HG03196 (cell line): ENCODE measurements around the gene THOC6.

Experiments used
- ATAC-seq: cut with Tn5 transposase; IDR thresholded peaks from one replicate; pipeline ENCODE4 v1.9.1; 2021; ENCODE audit not compliant: unreplicated experiment

The THOC6 gene

DNA sequence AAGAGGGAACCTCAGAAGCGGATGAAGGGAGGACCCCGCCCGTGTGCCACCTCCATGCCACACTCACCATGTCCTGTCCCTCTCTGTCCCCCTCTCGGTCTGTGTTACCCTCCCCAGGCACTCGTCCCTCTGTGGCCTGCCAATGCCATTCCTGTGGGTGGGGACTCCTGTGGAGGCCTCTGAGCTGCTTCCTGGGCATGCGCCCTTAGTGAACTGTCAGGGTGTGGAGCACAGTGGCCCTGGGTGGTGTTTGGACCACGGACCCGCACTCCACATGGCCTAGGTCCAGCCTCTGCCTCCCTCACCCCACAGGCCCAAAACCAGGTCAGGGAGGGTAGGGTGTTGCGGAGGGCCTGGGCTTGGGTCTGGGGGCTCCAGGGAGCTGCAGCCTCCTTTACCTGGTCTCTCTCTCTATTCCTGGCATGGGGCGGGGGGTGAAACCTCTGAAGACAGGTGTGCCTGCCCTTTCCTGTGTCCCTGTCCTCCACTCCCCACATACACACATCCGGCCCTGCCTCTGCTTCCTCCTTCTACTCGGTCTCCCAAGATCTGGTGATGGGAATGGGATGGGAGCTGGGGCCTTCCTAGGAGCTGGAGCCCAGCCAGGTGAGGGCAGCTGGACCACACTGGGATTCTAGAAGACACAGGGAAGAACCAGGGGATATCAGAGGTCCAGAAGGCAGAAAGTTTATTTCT, 32.1 kb upstream of the THOC6 start:
- ATAC-seq = no peak

GRCh38 chr16:2992383-2993081, 31.3 kb upstream of the THOC6 start:
- no peak for ATAC-seq

- no peak for ATAC-seq
Observed at GRCh38 chr16:2996298-2996697, 27.5 kb upstream of the THOC6 start.

DNA sequence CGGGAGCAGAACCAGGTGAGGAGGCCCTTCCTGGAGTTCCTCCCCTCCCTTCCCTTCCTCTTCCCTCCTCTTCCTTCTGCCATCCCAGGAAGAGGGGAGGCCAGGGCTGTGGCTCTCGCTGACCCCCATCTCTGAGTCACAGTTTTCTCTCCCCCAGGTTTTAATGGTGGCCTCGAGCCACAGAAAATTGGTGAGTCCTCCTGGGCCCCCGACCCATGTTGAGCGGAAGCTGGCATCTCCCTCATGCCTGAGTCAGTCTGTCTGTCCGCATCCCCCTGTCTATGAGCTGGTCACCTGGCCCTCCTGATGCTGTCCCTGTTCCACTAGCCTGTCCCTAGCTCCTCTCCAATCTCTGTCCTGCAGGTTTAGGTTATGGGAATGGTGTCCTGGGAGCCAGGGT, 23.9 kb upstream of the THOC6 start:
- ATAC-seq = no peak

- ATAC-seq = no peak
Observed at GRCh38 chr16:3000540-3000939, 23.3 kb upstream of the THOC6 start.

DNA sequence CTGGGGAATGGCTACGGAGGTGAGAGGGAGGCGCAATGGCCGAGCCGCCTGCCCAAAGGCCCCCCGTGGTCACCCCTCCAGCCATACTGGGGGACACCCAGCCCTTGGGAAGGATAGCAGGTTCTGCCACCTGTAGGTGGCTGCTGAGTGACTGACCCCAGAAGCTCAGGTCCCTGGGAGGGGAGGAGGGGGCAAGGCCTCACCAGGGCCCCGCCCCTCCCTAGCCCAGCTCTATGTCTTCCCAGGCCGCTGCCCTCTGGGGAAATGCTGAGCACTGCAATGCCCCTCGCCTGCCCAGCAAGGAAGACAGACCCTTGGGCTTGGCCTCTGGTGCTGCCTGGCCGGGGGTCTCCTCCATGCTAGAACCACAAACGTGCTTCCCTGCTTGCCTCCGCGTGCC, 22.5 kb upstream of the THOC6 start:
- ATAC-seq = no peak

DNA sequence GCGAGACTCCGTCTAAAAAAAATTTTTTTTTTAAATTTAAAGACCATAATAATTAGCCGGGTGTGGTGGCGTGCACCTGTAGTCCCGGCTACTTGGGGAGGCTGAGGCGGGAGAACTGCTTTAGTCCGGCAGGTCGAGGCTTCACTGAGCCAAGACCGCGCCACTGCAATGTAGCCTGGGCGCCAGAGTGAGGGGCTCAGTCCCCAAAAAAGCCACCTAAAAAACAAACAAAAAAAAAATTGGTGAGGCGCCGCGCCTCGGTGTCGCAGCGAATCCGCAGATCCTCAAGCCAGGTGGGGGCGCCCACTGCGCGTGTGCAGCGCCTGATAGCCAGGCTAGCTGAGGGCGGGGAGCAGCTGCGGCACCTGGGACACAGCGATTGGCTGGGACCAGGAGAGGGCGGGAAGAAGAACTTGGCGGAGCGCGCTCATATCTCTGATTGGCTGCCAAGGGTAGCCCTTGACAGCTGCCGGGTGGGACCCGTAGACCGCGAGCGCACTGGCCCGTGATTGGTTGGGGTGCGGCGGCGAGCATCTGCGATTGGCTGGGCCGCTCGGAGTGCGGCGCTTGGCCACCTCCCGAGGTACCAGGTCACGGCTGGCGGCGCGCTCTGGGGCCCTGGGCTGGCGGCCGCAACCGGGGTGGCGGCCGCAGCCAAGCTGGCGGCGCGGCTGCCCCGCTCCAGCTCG, 20.1 kb upstream of the THOC6 start:
- ATAC-seq = peak; percentile 87

GRCh38 chr16:3004319-3004718, 19.5 kb upstream of the THOC6 start:
- ATAC-seq = peak; percentile 9

DNA sequence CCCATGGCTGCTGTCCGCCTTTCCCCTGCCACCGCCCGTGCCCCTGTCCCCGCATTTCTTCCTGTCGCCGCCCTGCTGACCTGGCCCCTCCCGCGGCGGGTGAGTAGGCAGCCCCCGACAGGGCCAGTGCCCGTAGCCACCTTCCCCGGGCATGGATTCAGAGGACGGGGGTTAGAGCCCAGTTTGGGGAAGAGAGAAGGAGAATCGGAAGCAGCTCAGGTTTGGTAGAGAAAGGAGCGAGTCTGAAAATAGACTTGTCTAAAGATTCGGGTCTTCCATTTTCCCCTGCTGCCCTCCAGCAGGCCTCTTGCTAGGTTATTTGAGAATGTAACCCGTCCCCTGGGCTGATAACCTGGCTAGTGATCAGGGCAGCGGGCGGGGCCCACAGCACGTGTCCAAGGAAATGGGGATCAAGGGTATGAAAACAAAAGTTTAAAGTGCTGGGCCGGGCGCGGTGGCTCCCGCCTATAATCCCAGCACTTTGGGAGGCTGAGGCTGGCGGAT, 19.0 kb upstream of the THOC6 start:
- no peak for ATAC-seq

GRCh38 chr16:3007059-3007956, 16.5 kb upstream of the THOC6 start:
- no peak for ATAC-seq

DNA sequence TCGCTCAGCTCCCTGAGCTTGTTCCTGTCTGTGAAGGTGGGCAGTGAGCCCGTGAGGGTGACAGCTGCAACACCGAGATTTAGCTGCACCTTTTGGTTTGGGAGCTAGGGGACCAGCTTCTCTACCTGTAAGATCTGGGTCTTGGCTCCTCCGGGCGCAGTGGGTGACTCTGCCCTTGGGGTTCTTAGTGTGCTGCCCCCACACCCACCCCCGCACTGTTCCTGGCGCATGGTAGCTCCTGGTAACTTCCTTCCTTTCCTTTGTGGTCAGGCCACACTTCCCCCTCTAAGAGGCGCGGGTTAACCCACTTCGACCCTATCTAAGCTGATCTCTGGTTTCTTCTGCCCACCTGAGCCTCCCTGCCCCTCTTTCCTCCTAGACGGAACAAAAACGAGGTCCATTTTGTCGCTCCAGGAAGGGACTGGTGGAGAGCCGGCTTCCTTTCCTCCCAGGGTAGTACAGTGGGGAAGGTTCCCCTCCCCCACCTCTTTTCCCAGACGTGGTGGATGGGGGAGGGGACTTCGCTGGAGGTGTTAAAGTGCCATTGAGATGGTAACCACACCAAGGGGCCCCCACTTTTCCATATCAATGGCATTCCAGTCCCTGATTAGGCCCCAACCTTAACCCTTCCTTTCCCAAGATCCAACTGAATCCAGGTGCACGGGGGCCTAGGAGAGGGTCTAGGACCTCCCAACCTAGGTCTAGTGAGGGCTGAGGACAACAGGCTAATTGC, 15.7 kb upstream of the THOC6 start:
- no peak for ATAC-seq

DNA sequence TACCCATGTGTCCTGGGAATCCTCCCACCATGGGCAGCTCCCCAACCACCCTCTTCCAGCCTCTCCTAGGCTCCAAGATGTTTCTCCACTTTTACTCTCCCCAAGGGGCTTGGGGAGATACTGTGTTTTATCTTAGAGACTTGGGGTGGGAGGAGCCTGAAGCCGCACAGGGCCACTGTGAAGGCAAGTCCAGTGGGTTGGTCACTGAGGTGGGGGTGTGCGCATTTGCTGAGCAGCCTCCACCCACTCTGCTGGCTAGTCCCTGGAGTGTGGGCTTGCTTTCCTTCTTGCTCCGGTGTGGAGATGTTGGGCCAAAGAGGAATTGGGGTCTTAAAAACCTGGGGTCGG, 15.2 kb upstream of the THOC6 start:
- no peak for ATAC-seq

GRCh38 chr16:3009568-3010390, 14.1 kb upstream of the THOC6 start:
- ATAC-seq = no peak

DNA sequence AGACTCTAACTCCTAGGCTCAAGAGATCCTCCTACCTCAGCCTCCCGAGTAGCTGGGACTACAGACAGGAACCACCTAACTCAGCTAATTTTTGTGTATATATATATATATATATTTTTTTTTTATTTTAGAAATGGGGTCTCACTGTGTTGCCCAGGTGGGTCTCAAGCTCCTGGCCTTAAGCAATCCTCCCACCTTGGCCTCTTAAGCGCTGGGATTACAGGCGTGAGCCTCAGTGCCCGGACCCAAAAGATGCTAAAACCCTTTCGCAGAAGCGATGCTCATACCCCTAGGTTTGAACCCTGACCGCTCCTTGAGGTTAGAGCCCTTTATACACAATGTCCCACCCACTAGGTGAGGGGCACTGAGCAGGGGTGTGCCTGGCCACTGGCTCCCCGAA, 13.3 kb upstream of the THOC6 start:
- ATAC-seq = no peak

DNA sequence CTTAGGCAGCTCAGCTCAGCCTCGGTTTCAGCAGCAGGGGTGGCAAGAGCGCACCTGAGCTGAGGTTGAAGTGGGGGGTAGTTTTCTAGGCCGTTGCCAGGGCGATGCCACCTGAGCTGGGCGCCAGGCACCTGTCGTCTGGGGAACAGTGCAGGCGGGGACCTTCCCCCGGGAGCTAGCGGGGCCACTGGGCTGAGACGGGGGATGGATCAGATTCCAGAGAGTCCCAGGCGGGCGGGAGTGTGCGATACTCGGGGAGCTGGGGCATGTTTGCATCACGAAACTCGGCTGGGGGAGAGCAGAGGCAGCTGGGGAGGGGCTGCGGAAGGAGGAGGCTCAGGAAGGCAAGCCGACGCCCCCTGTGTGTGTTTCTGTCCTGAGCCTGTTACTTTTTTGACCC, 11.6 kb upstream of the THOC6 start:
- no peak for ATAC-seq

DNA sequence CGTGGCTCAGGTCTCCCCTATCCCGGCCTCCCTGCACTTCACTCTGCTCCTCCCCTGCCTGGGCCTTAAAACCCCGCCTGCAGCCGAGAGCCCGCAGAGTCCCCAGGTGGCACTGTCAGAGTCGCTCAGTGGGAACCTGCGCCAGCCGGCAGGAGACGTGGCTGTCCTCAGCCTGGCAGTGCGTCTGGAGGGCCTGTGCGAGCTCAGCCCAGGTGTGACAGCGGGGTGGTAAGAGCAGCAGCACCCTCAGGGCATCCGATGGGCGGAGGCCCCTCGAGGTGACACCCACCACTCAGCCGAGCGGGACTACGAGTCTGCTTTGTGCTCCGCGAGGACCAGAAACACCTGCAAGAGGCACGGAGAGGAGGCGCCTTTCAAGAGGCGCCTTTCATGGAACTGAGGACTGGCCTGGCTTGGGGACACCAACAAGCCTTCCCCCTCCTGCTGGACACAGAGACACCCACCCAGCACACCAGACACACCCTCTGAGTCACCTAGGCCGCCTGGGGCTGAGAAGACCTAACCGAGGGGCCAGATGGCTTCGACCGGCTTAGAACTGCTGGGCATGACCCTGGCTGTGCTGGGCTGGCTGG, 10.9 kb upstream of the THOC6 start, which contains the start of gene CLDN9:
Gene CLDN9, plus strand, starts transcription at position 96 of the 593 bp plus-strand sequence. Its CDS starts 440 bp downstream, at position 536.
- no peak for ATAC-seq

- ATAC-seq = no peak
Observed at GRCh38 chr16:3013491-3013951, 10.3 kb upstream of the THOC6 start.

DNA sequence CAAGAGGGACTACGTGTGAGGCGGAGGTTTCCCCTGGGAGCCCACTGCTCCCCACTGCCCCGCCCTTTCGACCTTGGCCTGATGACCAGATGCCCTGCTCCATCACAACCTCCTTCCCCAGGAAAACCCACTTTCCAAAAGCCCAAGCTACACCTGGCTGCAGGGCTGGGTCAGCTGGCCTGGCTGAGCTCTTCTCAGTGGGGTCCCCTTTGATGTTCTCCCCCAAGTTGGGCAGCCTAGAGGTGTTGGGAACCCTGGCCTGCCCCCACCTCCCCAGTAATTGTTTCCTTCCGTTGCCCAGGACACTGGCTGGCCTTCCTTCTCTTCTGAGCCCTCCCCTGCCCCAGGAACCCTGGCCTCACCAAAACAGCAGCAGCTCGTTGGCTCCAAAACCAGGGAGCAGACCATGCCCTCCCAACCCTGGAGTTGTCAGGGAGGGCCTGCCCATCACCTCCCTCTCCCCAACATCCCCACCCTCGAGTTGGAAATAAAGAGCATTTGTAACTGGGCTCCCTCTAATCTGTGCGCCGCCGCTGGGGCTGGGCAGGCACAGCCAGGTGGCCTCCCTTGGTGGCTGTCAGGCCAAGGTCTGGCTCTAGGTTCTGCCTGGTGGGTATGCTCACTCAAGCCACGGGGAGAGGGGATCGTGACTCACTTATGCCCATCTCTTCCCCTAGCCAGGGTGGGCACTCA, 9.7 kb upstream of the THOC6 start:
- ATAC-seq = no peak
